DMS114 treated with DMSO at 0.1 percent for 48 hours (cell line): ENCODE data around the gene INHBB.
"Not testable (repeated sequence)": the region's sequence is repeated elsewhere in the genome, so short reads cannot be mapped to it uniquely, and the experiment has no call there.

Experiments used
- DNase-seq: peaks from one replicate; lab custom pipeline; 2025; ENCODE audit not compliant: unreplicated experiment; lab: John Stamatoyannopoulos, UW

INHBB gene

DNA sequence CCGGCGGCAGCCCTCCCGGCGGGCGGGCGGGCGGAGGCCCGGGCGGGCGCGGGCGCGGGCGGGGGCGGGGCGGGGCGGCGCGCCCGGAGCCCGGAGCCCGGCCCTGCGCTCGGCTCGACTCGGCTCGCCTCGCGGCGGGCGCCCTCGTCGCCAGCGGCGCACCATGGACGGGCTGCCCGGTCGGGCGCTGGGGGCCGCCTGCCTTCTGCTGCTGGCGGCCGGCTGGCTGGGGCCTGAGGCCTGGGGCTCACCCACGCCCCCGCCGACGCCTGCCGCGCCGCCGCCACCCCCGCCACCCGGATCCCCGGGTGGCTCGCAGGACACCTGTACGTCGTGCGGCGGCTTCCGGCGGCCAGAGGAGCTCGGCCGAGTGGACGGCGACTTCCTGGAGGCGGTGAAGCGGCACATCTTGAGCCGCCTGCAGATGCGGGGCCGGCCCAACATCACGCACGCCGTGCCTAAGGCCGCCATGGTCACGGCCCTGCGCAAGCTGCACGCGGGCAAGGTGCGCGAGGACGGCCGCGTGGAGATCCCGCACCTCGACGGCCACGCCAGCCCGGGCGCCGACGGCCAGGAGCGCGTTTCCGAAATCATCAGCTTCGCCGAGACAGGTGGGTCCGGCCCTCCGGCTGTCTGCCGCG, at the start of gene INHBB:
INHBB (plus strand) TSS at position 111 of the 641 bp plus-strand sequence; CDS start at position 164, 53 bp downstream.
- DNase-seq, result no peak

DNA sequence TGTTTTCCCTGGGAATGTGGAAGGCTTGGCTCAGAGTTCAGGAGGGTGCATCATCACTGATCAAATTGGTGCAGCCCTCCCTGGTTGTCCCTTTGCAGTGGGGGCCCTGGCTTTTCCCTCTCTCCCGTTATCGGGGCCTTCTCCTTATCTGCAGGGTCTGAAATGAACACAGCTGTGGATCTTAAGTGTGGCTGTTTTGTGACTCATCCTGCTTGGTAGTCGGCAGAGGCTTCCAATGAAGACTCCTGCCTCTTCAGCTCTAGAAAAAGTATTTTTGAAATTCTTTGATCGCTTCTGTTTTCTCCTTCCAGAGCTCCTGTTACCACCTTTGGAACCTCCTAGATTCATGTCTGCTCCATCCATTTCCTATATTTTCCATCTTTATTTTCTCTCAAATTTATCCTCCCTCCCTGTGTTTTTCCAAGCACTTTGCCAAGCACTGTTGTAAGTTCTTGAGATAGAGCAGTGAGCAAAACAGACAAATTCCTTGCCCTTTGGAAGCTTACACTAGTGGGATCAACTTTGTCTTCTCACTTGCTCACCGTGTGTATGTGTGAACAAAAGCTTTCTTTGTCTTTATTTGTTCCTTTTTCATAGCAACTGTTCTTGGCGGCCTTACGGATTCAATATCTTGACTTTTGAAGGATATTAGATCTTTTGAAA, 47.6 kb upstream of the INHBB start:
- DNase-seq, result no peak

DNA sequence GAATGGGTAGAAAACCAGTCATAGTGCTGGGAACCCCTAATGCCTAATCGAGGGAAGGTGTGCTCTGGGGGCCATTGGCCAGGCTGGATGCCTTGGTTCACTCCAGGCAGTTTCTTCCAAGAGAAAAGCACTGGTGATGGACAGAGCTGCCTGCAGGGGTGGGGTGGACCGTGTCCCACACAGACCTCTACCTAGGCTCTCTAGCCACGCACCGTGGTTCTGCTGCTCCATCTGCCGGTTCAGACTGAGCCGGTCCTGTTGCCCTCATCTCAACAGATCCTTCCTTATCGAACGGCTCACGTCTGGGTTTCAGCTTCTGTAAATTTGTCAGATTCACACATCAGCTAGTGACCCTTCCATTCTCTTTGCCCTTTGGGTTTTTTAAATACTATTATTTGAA, 46.9 kb upstream of the INHBB start:
- no peak for DNase-seq

DNA sequence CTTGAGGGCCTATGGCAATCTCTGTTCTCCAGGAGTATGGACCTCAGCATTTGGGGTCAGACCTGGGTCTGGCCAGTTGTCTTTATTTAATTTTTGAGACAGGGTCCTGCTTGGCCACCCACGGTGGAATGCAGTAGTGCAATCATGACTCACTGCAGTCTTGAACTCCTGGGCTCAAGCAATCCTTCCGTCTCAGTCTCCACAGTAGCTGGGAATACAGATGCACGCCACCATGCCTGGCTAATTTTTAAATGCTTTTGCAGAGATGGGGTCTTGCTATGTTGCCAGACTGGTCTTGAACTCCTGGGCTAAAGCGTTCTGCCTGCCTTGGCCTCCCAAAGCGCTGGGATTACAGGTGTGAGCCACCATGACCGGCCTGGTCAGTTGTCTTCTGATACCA, 46.4 kb upstream of the INHBB start:
- DNase-seq, result no peak

DNA sequence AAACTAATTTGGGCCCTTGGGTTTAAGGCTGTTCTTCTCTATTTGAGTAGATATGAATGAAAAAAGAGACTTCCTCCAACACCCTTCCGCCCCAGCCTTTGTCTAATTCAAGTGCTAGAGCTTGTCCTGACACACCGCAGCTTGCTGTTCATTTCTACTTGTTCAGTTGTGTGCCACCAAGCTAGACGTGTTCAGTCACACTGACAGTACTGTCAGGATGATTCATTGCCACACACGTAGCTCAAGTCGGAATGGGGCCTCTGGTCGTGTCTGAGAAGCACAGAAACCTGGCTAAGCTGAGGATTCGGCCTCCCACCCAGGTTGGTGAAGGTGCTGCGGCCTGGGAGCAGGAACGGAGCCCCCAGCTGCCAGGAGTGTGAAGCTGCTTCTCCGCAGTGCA, 45.6 kb upstream of the INHBB start:
- DNase-seq, result no peak

DNA sequence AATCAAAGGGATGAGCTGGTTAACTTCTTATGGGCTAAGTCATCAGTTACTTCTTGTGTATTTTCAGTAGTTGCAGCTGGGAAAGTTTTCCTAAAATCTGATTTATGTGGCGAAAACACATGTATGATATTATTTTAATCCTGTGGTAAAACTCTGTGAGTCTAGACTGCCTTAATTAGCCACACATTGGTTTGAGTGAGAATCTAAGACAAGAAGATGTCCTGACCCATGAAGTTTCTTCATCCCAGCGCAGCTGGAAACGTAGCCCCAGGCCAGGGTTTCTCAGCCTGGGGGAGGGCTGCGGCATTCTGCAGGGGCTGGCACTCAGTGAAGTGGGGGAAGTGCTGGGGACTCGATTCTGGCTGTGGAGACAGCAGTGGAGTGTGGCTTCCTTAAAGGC, 44.7 kb upstream of the INHBB start:
- DNase-seq, result no peak

GRCh38 chr2:120302301-120302700, 43.6 kb upstream of the INHBB start:
- no peak for DNase-seq

DNA sequence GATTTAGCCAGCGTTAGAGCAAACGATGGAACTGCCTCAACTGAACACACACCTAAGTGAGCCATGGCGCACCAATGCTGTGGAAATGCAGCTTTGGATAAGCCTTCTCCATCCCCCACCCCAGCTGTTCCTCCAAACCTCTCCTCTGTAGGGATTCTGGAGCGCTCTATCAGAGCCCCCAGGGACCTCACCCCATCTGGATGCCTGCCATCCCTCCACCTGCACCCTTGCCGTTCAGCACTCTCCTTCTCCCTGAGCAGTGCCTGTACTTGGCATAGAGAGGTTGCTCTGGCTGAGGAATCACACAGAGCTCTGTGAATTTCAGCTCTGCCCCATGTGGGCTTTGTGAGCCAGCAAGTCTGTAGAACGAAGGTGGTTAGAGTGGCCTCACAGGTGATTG, 42.8 kb upstream of the INHBB start:
- DNase-seq, result no peak

- DNase-seq, result no peak
Observed at GRCh38 chr2:120305296-120305695, 40.6 kb upstream of the INHBB start.

DNA sequence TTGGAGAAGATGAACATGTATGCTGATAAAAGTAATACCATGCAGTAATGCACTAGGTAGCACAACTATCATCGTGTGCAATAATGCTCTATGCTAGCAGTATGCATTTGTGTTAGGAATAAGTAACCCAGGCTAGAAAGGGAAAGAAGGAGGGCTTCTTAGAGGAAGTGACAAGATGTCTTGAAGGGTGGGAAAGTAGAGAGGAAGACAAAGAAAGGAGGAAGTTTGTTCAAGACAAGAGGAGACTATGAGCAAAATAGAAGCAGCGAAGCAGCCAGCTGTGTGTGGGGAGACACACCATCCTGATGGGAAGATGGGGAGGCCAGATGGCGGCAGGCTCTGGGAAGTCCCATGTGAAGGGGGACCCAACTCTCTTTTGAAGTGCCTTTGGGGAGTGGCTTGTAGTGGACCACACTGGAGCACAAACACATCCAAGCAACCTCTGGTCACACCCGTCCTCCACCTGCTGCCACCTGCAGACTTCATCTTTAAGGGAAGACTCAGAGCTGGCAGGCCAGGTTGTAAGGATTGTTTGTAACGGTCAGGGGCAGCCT, 39.9 kb upstream of the INHBB start:
- DNase-seq, result no peak

DNA sequence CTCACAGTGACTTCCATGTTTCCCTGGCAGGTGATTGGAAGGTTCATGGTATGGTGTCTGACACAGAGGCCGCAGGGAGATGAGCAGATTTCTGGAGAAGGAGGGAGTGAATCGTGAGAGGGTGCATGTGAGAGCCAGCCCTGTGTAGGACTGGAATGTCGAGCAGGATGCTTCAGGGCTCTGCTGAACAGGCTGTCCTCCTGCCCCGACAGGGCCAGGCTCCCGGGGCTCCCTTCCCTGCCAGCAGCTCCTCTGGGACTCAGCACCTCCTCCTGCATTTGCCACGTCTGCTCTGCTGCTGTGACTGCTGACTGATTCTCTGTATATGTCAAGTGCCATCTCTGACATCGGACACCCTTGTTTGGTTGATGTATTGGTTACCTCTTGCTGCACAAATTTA, 38.5 kb upstream of the INHBB start:
- no peak for DNase-seq

DNA sequence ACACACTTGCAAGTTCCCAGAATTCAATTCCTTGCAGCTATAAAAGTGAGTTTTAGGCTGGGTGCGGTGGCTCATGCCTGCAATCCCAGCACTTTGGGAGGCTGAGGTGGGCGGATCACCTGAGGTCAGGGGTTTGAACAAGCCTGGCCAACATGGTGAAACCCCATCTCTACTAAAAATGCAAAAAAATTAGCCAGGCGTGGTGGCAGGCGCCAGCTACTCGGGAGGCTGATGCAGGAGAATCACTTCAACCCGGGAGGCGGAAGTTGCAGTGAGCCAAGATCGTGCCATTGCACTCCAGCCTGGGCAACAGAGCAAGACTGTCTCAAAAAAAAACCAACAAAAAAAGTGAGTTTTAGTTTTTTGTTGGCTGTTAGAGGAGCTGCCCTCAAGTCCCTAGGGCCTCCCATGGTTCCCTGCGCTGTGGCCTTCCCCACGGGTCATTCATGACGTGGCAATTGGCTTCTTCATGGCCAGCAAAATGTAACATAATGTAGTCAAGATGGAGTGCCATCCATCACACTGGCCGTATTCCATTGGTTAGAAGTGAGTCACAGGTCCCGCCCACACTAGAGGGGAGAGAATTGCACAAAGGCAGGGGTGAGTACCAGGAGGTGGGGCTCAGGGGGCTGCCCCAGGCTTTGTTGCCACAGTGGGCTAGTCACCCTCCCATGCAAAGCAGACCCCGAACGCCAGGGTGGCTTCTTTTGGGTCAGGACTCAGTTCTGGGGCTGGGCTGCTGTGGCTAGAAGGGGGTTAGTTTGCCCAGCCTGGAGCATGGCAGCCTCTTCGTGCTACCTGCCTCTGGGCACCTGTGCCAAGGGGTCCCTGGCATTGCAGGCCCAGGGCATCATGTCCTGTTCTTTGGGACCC, 37.7 kb upstream of the INHBB start:
- DNase-seq, result no peak

DNA sequence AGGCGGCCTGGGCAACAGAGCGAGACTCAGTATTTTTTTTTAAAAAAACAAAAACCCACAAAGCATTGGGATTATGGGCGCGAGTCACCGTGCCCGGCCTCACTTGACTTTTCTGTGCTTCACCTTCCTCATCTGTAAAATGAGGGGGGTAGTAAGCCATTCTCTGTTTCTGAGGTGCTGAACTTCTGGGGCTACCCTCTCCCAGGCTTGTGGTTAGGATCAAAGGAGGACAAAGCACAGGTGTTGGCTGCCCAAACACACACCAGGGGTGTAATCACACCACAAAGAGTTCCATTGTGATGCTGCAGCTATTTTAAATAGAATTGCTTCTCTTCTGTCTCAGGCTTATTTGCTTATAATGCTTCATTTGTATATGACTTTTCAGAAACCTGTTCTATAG, 35.8 kb upstream of the INHBB start:
- no peak for DNase-seq

GRCh38 chr2:120310841-120311240, 35.1 kb upstream of the INHBB start:
- not testable (repeated sequence) for DNase-seq

- no peak for DNase-seq
Observed at GRCh38 chr2:120312076-120312475, 33.9 kb upstream of the INHBB start.

- DNase-seq, result peak; percentile 46
Observed at GRCh38 chr2:120312860-120313694, 32.9 kb upstream of the INHBB start.

GRCh38 chr2:120313695-120314615, 32.0 kb upstream of the INHBB start:
- DNase-seq, result no peak

GRCh38 chr2:120314690-120315366, 31.1 kb upstream of the INHBB start:
- no peak for DNase-seq

DNA sequence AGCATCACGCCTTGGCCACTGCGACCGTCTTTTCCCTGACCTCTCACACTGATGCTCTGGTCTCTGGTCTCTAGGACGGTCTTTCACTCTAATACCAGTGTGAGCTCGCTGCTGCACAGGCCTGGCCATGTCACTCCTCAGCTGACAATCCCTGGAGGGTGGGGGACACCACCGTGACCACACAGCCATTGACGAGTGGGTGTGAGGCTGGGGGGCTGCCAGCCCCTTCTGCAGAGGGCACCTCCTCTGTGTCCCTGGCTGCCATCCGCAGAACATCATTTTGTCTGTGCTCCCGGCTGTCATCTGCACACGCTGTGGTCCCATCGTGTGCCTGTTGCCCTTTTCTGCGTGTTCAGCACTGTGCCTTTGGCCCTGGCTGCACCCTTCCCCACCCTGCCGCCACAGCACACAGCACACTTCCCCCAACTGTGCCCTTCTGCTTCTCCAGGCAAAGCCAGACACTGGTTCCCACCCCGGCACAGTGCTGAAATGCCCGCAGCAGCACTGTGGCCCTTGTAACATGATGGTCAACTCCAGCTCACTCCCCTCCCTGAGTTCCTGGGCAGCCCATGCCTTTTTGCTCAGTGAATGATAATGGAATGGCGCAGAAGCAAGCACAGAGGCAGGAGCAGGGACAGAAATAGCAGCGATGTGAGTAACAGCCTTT, 30.4 kb upstream of the INHBB start:
- DNase-seq, result no peak
